Stimulated activated CD4-positive, alpha-beta T cell treated with anti-CD3 and anti-CD28 coated beads, Interleukin-4, amount 100 ng/mL, for 4 hours (primary cell): ENCODE results near the gene DEPDC5.

Experiments
- DNase-seq, 2 experiments: peaks; one replicate each; pipeline ENCODE4 v3.0.0-alpha.2; 2020

Gene DEPDC5

DNA sequence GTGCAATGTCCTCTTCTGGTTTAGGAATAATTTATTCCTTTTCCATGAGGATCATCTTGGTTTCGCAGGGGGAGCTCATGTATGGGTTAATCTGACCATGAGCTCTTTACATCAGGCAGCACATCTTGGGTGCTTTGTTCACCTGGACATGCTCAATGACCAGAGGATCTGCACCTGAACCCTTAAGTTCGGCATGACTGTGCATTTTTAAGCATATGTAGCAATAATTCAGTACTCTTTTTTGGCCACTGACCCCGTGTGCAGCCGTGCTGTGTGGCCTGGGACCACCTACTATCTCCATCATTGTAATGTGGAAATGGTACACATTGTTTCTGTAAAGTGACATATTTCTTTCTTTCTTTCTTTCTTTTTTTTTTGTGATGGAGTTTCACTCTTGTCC lies 62.9 kb downstream of the DEPDC5 start:
- DNase-seq: no peak

DNA sequence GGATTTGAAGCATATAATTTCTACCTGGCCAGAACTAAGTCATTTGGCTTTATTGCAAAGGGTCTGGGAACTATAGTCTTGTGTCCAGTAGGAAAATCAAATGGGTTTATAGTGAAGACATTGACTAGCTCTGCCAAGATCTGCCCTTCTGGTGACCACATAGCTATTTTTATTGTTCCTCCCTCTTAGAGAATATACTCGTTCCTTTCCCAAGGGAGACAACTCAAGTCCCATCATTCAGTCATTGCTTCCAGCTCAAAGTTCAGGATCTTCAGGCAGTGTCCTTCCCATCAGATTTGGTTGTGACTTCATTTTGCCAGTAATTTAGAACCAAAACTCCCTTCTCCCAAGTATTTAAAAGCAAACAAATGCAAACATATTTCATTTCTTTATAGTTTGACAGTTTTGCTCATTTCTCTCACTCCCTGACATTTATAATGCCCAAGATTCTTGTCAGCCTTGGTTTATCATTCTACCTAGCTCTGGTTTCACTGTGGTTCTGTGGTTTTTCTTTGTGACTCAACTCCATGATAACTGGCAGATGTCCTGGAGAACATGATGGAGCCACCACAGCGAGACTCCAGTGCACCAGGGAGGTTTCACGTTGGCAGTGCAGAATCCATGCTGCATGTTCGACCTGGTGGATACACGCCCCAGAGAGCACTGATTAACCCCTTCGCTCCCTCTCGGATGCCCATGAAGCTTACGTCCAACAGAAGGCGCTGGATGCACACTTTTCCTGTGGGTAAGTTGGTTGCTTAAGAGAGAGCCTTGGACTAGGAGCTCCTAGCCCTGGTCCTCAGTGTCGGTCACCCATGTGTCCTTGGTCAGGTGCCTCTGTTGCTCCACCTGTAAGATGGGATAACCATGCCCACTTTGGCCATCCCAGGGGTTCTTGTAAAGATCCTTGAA lies 64.9 kb downstream of the DEPDC5 start:
- no peak for DNase-seq

GRCh38 chr22:31820655-31821054 lies 66.8 kb downstream of the DEPDC5 start:
- DNase-seq: no peak

- no peak for DNase-seq
Measured at GRCh38 chr22:31821572-31821971, 67.8 kb downstream of the DEPDC5 start.

DNA sequence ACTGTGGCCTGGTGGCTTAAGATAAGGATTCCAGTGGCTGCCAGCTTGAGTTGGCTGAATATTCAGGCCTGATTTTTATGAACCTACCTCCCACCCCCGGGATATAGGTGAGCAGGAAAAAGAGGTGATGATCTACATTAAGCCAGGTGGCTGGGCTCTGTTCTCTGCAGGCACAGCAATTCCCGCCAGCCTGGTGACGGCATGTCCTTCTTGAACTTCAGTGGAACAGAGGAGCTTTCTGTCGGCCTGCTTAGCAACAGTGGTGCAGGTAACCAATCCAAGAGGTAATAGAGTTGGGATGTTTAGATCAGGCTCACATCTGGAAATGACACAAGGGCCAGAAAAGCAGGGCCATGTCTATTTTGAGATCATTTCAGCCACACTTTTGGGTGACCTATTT lies 68.7 kb downstream of the DEPDC5 start:
- DNase-seq: no peak

GRCh38 chr22:31825513-31825912 lies 71.7 kb downstream of the DEPDC5 start:
- no peak for DNase-seq

GRCh38 chr22:31826443-31826842 lies 72.6 kb downstream of the DEPDC5 start:
- DNase-seq: no peak

DNA sequence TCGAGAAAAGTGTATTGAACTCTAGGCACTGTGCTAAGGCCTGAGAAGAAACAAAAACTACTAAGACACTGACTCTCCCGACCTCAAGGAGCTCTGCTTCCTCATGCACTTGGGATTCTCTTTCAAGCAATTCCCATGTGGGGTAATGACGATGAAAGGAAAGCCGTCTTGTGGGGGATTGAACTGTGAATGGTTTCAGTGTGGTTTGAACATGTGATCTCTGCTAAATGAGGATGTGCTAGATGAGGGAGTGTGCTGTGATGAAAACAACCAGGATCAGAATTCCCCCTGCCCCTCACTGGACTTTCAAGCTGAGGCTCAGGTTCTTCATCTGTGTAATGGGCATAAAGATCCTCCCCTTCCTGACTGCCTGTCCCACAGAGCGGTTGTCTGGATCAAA lies 74.9 kb downstream of the DEPDC5 start:
- no peak for DNase-seq

DNA sequence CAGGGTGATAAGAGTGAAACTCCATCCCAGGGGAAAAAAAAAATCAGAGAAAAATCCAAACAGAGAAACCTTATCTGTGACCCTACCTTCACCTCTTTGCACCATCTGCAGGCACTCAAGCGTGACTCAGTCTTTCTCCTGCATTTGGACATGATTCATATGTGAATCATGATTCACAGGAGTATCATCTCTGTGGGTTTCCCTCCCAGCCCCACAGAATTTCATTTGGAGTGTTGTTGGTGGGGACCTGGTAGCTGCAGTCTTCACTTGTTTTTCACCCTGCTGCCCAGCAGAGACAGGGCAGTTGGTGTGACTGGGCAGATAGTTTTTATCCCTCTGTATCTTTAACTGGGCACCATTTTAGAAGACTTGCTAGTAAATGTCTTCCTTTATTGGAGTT lies 75.7 kb downstream of the DEPDC5 start:
- peak; percentile 28 to 36 for DNase-seq

GRCh38 chr22:31830721-31831070 lies 76.9 kb downstream of the DEPDC5 start:
- DNase-seq: no peak

GRCh38 chr22:31833930-31834329 lies 80.1 kb downstream of the DEPDC5 start:
- DNase-seq: no peak

DNA sequence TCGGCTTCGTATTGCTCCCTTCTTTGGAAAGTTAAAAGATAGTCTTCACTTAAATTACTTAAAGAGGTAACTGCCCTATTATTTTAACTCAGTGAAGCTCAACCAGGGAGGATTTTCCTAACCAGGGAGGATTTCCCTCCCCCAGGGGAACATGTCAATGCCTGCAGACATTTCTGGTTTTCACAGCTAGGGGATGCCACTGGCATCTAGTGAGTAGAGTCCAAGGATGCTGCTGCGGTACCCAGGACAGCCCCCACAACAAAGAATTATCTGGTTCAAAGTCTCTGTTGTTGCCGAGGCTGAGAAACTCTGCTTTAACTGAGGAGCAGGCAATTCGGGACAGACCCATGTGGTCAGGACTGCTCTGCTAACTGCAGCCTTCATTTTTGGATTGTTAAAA lies 82.2 kb downstream of the DEPDC5 start:
- no peak for DNase-seq

DNA sequence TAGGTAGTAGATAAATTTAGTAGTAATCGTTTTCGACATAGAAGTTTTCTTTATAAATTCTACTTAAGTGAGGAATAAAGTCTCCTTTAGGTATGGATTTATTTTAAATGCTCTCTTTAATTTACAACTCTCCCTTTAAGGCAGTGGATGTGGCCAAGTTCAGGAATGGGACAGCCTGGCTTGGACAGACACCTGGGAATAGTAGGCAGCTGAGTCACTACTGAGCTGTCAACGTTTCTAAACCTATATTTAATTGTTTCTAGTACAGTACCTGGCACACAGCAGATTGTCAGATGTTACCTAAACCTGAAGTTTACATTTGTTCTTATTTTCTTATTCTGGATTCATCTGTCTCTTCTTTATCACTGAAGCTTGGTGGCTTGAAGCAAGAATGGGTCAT lies 85.1 kb downstream of the DEPDC5 start:
- no peak for DNase-seq

- DNase-seq: no peak
Measured at GRCh38 chr22:31839986-31840385, 86.2 kb downstream of the DEPDC5 start.

DNA sequence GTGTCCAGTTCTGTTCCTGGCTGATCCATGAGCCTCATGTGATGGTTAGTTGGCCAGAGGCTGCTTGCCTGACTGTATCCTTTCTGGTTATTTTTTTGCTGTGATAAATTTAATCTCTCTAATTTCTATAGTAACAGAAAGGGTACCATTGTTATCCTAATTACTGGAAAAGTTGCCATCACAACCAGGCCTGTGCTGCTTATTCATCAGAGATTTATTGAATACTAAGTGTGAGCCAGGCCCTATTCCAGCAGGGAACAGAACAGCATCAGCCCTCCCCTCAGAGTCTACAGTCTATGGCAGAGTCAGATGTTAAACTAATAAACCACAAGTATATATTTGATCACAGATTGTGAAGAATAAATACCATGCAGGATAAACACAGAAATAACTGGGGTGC lies 86.8 kb downstream of the DEPDC5 start:
- no peak for DNase-seq

GRCh38 chr22:31841078-31841827 lies 87.4 kb downstream of the DEPDC5 start:
- DNase-seq: no peak

DNA sequence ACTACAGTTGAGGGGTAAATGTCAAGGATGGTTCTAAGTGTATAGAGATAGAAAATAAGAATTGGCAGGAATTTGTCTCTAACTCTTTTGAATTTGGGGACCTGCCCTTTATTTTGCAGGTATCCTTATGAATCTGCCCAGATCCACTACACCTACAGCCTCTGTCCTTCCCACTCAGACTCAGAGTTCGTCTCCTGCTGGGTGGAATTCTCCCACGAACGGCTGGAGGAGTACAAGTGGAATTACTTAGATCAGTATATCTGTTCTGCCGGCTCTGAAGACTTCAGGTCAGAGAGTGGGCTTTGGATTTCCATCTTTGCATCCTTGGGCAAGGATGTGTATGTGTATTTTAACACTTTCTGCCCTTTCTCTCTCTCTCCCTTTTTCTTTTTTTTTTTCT lies 89.7 kb downstream of the DEPDC5 start:
- no peak for DNase-seq

DNA sequence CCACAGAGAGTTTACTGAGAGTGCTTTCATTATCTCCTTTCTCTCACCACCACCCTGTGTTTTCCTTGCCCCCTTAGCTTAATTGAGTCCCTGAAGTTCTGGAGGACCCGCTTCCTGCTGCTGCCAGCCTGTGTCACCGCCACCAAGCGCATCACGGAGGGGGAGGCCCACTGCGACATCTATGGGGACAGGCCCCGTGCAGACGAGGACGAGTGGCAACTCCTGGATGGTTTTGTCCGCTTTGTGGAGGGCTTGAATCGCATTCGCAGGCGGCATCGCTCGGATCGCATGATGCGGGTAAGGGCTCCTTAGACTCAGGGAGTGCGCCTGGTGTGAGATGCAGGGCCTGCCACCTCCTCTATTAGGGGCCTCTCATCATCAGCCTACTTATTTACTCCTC lies 91.1 kb downstream of the DEPDC5 start:
- no peak for DNase-seq

DNA sequence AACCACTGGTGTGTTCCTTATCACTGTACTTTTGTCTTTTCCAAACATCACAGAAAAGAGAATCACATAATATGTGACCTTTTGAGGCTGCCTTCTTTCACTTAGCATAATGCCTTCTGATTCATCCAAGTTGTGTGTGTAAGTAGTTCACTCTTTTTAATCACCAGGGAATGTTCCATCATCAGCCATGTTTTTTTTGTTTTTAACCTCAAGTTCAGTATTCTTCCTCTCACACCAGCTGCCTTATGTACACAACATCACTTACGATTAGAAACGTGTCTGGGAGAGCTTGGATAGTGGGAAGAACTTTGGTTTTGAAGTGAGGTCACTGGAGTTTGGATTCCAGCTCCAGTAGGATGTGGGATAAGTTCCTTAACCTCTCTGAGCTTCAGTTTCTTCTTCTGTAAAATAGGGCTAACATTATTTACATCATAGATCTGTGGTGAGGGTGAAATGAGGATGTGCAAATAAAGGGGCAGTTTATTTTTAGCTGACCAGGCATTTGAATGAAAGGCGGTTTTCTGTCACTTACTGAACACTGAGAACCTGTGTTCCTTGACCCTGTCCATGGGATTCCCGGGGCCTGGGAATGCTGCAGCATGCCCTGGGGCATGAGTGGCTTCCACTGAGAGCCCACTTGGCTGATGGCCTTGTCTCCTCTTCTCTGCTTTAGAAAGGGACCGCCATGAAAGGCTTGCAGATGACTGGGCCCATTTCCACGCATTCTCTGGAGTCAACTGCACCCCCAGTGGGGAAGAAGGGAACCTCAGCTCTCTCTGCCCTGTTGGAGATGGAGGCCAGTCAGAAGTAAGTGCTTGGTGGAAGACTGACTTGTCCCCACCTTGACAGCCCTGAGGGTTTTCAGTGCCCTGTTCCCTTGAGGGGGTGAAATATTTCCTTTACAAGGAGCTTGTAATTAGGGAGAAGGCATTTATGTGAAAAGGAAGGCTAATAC lies 92.6 kb downstream of the DEPDC5 start:
- DNase-seq: no peak

DNA sequence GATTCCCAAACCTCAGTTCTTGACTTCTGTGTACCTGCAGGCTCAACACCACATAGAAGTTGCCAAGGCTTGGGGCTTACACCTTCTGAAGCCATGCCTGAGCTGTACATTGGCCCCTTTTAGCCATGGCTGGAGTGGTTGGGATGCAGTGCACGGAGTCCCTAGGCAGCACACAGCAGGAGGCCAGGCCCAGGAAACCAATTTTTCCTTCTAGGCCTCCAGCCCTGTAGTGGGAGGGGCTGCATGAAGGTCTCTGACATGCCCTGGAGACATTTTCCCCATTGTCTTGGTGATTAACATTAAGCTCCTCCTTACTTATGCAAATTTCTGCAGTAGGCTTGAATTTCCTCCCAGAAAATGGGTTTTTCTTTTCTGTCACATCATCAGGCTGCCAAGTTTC lies 94.6 kb downstream of the DEPDC5 start:
- DNase-seq: no peak

GRCh38 chr22:31850135-31850534 lies 96.3 kb downstream of the DEPDC5 start:
- DNase-seq: no peak

DNA sequence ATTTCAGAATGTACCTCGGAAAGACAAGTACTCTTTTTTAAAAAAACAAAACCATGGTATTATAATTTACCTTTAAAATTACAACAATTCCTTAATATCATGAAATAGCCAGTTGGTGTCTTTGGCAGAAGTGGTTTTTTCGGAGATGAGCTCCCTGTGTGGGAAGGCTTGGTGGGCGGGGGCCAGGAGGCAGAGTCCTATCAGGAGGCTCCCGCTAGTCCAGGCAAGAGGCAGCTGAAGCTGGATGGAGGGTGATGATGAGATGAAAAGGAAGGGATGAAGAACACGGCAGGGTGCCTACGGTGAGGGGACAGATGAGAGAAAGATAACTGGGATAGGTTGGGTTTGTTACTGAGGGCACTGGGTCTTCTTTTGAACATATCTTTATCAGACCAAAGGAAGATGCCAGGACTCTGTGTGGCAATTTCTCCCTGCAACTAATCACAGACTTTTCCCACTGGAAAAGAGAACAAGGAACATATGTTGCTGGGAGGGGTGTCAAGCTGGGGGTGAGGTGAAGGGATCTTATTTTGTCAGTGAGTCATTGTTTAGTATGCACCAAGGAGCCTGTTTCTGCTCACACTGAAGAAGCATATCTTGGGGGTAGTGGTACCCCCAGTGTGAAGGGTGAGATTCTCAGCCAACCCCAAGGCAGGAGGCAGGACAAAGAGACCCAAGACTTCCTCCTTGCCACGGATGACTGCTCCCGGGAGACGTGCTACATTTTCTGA lies 99.0 kb downstream of the DEPDC5 start:
- no peak for DNase-seq
